OCI-LY7 (cell line): ENCODE measurements around the gene CFAP65.

Experiments used
- EZH2phosphoT487 ChIP-seq: fragments of 200-600 bp; sonication (generic); IDR thresholded peaks from 2 replicates; pipeline ENCODE4 v1.6.1; 2018; ENCODE audit warnings: low read depth, borderline replicate concordance, mild to moderate bottlenecking, mixed run types, antibody characterized with exemption, low read length, moderate library complexity, mixed read lengths
- TF ChIP-seq, protein P1 (sequence below): fragments of 200-600 bp; sonication (generic); conservative IDR thresholded peaks from 2 replicates; pipeline ENCODE4 v1.5.1; 2014; ENCODE audit warnings: mild to moderate bottlenecking, antibody characterized with exemption, low read length, moderate library complexity, mixed read lengths

DNA sequence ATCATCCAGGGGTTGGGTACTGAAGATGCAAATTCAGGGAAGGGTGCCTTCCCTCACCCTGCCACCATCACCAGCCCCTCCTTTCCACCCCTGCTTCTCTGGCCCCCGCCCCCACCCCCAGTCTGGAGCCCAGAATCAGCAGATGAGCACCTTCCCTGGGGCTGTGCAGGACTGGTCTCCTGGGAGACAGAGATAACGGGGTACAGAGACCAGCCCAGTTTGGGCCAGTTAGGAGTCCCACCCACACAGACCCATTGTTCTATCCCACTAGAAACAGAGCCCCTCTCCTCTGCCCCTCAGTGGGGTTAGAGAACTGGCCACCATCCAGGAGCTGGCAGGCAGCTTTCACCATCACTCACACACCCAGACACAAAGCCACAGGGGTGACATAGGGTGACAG lies 43.6 kb downstream of the CFAP65 start:
- TF ChIP-seq, protein P1, sequence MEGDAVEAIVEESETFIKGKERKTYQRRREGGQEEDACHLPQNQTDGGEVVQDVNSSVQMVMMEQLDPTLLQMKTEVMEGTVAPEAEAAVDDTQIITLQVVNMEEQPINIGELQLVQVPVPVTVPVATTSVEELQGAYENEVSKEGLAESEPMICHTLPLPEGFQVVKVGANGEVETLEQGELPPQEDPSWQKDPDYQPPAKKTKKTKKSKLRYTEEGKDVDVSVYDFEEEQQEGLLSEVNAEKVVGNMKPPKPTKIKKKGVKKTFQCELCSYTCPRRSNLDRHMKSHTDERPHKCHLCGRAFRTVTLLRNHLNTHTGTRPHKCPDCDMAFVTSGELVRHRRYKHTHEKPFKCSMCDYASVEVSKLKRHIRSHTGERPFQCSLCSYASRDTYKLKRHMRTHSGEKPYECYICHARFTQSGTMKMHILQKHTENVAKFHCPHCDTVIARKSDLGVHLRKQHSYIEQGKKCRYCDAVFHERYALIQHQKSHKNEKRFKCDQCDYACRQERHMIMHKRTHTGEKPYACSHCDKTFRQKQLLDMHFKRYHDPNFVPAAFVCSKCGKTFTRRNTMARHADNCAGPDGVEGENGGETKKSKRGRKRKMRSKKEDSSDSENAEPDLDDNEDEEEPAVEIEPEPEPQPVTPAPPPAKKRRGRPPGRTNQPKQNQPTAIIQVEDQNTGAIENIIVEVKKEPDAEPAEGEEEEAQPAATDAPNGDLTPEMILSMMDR: no peak
- no peak for TF ChIP-seq EZH2phosphoT487
